LNCaP clone FGC (cell line): Measurements from ENCODE around the gene WIPI1.

Experiments
- DNase-seq: peaks from one replicate; pipeline ENCODE4 v3.0.0-alpha.2; 2011; ENCODE audit warnings: low read depth
- H3K4me3 ChIP-seq: 2 replicates; pipeline ENCODE4 v1.5.1; 2011; ENCODE audit warnings: mild to moderate bottlenecking, low read depth, low read length, control low read depth
- CTCF ChIP-seq: IDR thresholded peaks from 2 replicates; pipeline ENCODE4 v1.5.1; 2012; ENCODE audit warnings: mild to moderate bottlenecking; ENCODE audit not compliant: control insufficient read depth, insufficient read depth; ENCODE audit errors: extremely low read depth

WIPI1 gene

GRCh38 chr17:68468334-68468733 is 11.0 kb upstream of the WIPI1 start:
- no peak for TF ChIP-seq CTCF
- no peak for DNase-seq

GRCh38 chr17:68463211-68464019 is 6.1 kb upstream of the WIPI1 start:
- H3K4me3 ChIP-seq: no peak overlapping the region

More at GRCh38 chr17:68468334-68468733, 11.0 kb upstream of the WIPI1 start:
- H3K4me3 ChIP-seq: no peak overlapping the region

GRCh38 chr17:68462381-68463210 is 5.3 kb upstream of the WIPI1 start:
- peak; percentile 56 for DNase-seq
- TF ChIP-seq CTCF: peak; percentile 74
- H3K4me3 ChIP-seq: no peak overlapping the region

More at GRCh38 chr17:68463211-68464019, 6.1 kb upstream of the WIPI1 start:
- TF ChIP-seq CTCF: no peak
- DNase-seq: no peak

GRCh38 chr17:68461589-68461988 is 4.3 kb upstream of the WIPI1 start:
- no peak overlapping the region for H3K4me3 ChIP-seq

GRCh38 chr17:68461122-68461539 is 3.8 kb upstream of the WIPI1 start:
- no peak for DNase-seq
- no peak for TF ChIP-seq CTCF
- H3K4me3 ChIP-seq: no peak overlapping the region

More at GRCh38 chr17:68461589-68461988, 4.3 kb upstream of the WIPI1 start:
- TF ChIP-seq CTCF: no peak
- DNase-seq: no peak

GRCh38 chr17:68460715-68461114 is 3.4 kb upstream of the WIPI1 start:
- TF ChIP-seq CTCF: no peak
- no peak overlapping the region for H3K4me3 ChIP-seq
- DNase-seq: no peak
